HG02798 (cell line): ENCODE data around the gene ATXN1.

Experiments used
- ATAC-seq: cut with Tn5 transposase; IDR thresholded peaks from one replicate; pipeline ENCODE4 v1.9.1; 2021; ENCODE audit warnings: mild to moderate bottlenecking; ENCODE audit not compliant: unreplicated experiment, poor library complexity

The ATXN1 gene

DNA sequence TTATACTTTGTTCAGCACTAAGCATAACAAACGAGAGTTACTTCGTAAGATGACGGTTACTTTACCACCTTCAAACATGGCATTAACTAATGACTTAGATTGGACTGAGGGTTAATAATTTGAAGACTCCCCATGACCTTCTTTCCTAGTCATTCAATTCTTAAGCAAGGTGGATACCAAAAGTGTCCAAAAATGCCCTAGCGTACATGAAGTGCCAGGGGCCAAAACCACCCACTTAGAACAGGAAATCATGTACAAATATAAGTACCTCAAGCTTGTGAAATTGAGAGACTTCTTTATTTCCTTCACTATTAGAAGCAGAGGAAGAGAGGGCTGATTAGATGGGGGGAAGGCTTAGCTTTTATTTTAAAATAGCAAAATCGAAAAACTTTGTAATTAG is 166.4 kb downstream of the ATXN1 start:
- ATAC-seq = no peak

- ATAC-seq = peak; percentile 6
Observed at GRCh38 chr6:16592223-16592911, 168.9 kb downstream of the ATXN1 start.

GRCh38 chr6:16591396-16592222 is 169.7 kb downstream of the ATXN1 start:
- peak; percentile 78 for ATAC-seq

GRCh38 chr6:16585805-16586204 is 175.5 kb downstream of the ATXN1 start:
- ATAC-seq = no peak

- peak; percentile 72 for ATAC-seq
Observed at GRCh38 chr6:16583144-16583762, 178.0 kb downstream of the ATXN1 start.

GRCh38 chr6:16582446-16583143 is 178.7 kb downstream of the ATXN1 start:
- peak; percentile 33 for ATAC-seq

- ATAC-seq = no peak
Observed at GRCh38 chr6:16578695-16579285, 182.5 kb downstream of the ATXN1 start.

DNA sequence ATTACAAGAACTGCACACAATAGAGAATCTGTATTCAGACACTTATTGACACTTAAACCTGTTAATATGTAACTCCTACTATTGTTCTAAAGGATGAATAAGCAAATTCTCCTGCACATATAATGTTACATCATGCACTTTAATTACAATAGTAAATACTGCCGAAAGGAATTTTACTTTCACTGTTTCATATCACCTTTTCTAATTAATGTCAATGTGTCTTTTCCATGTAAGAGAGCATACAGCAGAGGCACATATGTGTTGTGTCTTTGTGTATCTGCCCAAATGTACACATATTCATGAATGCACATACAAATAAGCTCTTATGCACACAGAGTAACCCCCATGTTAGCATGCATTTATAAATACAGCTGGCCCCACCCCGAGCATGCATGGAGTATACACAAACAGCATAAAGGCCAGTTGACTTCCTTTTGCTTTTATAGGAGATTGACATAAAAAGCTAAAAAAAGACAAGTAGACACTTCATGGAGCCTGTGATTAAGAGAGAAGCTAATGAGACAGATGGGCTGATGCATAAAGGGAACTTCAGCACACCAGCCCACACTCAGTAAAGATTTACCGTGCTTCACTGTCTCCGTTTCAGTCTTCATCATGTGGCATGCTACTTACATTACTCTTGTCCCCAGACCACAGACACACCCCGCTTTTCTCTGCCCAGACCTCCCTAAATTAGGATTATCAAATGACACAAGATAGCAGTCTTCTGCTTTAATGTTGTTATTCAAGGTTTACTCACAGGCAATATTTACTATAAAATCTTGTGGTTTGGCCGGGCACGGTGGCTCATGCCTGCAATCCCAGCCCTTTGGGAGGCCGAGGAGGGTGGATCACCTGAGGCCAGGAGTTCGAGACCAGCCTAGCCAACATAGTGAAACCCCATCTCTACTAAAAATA is 184.6 kb downstream of the ATXN1 start:
- ATAC-seq = peak; percentile 93

- no peak for ATAC-seq
Observed at GRCh38 chr6:16575655-16576054, 185.6 kb downstream of the ATXN1 start.

DNA sequence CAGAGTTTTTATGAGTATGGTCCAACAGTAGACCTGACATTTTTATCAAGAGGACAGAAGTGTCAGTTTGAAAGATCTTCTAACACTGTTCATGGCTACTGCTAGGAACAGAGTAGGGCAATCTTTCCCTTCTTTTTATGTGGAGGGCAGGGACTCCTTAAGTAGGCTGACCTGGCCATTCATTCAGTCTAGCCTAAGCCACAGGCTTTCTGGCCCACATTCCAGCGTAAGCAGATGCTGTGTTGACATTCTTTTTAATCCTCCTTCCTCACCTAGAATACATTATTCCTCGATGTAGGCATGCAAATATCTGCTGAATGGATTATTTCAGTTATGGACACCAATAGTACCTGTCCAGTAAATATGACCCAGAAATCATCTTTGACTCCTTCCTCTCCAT is 188.3 kb downstream of the ATXN1 start:
- no peak for ATAC-seq

DNA sequence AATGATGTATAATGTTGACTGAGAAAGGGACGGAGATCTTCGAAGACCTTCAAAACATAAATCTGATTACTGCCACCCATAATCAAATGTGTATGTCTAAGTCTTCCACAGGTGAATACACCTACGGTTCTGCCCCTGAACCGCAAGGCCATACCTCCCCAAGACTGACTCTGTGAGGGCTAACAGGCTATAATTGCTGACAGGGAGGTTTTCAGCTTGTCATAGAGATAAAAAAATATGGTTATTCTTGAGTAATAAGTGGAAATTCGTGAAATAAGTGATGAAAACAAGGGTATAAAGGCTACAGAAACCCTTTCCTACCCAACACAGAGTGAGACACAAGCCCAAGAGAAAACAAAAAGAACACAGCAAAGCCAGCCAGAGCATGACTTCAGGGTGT is 188.9 kb downstream of the ATXN1 start:
- no peak for ATAC-seq

DNA sequence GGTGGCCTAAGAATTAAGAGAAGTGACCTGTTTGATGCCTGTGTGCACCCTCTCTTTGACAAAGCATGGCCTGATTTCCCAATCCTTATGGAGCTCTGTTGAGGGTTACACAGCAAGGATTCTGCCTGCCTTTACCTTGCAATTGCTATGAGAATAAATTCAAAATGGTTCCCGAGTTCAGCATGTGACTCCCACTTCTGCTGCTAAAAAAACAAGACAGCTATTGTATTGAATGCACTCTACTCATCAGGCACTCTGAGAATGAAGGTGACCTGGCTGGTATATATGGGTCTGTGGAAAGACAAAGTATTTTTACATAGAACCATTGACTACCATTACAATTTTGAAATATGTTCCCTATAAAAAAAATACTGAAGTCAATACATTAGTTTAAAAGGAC is 190.3 kb downstream of the ATXN1 start:
- no peak for ATAC-seq

- no peak for ATAC-seq
Observed at GRCh38 chr6:16570221-16570553, 191.1 kb downstream of the ATXN1 start.

DNA sequence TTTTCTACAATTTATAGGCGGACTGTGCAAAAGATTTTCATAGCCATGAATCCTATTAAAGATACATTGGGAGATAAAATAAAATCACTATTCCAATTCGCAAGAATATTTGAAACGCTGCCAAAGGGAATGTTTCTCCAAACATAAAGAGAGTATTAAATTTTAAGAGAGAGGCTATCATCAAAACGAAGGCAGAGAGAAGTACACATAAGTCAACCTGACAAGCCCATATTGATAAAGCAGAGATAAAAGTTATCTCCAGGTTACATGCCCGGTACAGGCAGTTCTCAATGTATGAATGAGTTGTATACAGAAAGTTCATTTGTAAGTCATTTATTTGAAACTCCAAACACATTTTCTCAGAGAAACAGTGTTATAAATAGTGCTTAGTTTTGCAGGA is 193.1 kb downstream of the ATXN1 start:
- no peak for ATAC-seq

GRCh38 chr6:16567071-16567470 is 194.2 kb downstream of the ATXN1 start:
- no peak for ATAC-seq

- no peak for ATAC-seq
Observed at GRCh38 chr6:16564436-16564835, 196.8 kb downstream of the ATXN1 start.

DNA sequence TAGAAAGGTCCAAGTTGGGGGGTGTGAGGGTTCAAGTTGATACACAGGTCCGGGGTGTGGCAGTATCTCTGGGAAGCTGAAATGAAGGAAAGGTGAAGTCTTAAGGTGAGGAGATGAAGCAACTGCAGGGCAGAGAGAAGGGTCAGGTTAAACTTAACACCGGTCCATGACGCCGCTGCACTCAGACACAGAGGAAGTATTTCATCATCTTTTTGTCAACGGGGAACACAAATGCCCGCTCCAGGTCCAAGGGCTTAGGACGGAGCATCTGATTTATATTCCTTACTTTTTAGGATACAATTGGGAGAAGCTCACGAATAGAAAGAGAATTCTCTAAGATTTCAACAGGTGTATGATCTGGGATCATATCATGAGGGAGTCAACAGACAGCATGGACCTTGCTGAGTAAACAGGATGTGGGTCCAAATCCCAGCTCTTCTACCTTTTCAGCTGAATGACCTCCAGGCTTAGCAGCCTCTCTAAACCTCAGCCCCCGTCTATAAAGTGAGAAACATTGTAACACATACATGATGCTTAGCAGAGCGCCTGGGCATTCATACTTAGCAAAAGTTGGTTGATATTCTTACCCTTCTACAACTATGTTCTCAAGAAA is 197.5 kb downstream of the ATXN1 start:
- no peak for ATAC-seq

GRCh38 chr6:16562498-16562897 is 198.8 kb downstream of the ATXN1 start:
- ATAC-seq = no peak

DNA sequence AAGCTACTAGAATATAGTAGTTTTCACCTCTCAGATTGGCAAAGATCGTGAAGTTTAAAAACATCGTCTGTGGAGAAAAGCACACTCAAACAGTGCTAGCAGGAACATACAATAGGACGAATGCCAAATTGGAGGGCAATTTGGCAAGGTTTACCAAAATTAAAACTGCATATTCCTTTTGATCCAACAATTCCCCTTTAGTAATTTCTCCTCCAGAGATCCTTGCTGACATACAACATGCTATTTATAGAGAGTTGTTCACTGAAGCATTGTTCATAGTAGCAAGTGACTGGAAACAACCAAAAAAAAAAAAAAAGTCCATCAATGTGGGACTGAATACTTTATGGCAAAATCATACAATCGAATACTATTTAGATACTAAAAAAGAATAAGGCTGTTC is 202.2 kb downstream of the ATXN1 start:
- ATAC-seq = no peak
